HT-29 (cell line): ENCODE data around the gene RASGRP3. TPM values are rescaled to one million over a fixed set of nuclear protein-coding genes. Genes with fewer than 3 reads are reported as not detected.

Experiments
- DNase-seq: peaks from one replicate; pipeline ENCODE4 v3.0.0-alpha.2; 2015; ENCODE audit warnings: low spot score
- total RNA-seq: library from RNA; depleted of rRNA; stranded (reverse); fragments of >200 nt; shearing (Covaris generic); gene quantifications from 2 replicates; pipeline ENCODE4 v1.2.3, GENCODE V29; 2014

Gene RASGRP3
- total RNA-seq, 1 experiment from 2014 or later, result 0.41 TPM

GRCh38 chr2:33492399-33493134 lies 16.1 kb downstream of the RASGRP3 start:
- DNase-seq, result no peak

GRCh38 chr2:33494155-33494779 lies 17.8 kb downstream of the RASGRP3 start:
- no peak for DNase-seq

DNA sequence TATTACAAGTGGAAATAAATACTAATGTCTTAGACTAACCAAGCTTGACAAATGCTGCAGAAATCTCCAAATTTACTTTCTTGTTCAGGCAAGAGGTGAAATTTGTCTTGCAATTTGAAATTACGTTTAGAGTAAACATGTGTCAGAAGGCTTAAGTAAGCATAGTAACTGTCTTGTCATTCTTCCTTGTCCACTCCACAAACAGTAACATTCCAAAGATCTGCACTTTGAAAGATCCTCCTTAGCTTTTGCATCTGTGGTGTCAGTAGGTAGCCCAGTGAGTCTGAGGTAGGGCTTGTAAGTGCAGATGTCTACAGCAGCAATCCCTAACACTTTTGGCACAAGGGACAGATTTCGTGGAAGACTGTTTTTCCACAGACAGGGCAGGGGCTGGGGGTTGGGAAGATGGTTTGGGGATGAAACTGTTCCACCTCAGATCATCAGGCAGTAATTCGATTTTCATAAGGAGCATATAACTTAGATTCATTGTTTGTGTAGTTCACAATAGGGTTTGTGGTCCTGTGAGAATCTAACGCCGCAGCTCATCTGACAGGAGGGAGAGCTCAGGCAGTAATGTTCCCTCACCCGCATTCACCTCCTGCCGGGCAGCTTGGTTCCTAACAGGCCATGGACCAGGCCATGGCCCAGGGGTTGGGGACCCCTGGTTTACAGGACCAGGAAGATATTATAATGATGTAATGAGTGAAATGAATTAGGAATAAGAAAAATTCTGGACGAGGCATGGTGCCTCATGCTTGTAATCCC lies 18.6 kb downstream of the RASGRP3 start:
- DNase-seq, result no peak

GRCh38 chr2:33495683-33496082 lies 19.2 kb downstream of the RASGRP3 start:
- no peak for DNase-seq

DNA sequence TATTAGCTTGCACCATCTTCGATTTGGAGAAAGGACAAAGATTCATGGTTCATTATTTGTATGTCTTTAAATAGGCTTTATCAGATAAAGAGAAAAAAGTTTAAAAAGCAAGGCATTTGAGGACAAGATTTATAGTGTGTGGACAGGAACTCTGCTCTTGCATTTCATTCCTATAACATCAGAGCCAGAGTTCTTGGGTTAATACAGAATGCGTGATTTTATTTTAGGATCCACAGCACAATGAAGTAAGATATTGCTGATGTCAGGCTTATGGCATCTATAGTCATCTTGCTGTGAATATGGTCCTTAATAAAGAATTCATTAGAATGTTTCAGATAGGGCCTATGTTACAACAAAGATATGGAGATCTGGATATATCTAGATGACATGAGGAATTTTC lies 19.7 kb downstream of the RASGRP3 start:
- DNase-seq, result no peak

DNA sequence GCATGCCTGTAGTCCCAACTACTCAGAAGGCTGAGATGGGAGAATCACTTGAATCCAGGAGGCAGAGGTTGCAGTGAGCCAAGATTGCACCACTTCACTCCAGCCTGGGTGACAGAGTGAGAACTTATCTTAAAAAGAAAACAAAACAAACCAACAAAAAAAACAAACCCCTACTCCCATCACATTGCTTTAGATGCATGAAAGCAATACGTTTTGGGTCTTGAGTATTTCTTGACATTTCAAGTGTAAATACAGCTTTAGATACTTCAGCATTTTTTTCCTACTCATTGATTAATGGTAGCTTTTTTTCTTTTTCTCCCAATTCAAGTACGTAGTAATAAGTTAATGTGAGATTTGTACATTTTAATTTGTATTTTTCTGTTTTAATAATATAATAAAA lies 20.3 kb downstream of the RASGRP3 start:
- DNase-seq, result no peak

GRCh38 chr2:33497221-33497650 lies 20.8 kb downstream of the RASGRP3 start:
- no peak for DNase-seq

- DNase-seq, result no peak
Measured at GRCh38 chr2:33498291-33498956, 22.0 kb downstream of the RASGRP3 start.

DNA sequence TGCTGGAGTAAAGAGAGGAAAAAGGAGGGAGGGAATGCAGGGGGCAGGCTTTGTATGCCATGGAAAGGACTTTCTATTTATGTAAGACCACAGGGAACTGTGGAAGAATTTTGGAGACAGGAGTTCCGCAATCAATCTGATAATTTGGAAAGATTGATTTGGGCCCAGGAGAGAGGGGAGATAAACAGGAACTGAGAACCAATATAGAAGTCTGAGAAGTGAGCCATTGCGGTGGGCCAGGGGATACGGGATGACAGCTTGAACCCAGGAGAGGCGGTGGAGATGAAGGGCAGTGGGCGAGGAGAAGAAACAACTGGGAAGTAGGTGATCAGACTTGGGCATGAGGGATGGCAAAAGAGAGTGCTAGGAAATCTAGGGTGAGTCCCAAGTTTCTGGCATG lies 23.7 kb downstream of the RASGRP3 start:
- no peak for DNase-seq

DNA sequence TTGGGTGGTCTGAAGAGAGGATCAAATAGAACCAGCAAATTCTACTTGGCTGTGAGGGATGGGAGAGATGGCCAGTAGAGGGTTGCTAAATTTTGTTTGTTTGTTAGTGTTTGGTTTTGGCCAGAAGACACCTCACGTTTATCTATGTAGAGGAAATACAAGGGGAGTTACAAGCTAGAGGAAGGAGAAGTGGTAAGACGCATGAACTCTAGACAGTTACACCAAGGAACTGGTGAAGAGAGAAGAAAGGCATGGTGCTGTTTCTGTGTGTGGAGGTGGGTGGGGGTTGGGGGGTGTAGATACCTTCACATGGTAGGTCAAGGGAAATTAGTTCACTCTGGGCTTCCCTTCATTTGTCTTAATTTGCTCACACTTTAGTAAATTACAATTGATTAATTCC lies 25.6 kb downstream of the RASGRP3 start:
- DNase-seq, result no peak

GRCh38 chr2:33503002-33503401 lies 26.6 kb downstream of the RASGRP3 start:
- no peak for DNase-seq

DNA sequence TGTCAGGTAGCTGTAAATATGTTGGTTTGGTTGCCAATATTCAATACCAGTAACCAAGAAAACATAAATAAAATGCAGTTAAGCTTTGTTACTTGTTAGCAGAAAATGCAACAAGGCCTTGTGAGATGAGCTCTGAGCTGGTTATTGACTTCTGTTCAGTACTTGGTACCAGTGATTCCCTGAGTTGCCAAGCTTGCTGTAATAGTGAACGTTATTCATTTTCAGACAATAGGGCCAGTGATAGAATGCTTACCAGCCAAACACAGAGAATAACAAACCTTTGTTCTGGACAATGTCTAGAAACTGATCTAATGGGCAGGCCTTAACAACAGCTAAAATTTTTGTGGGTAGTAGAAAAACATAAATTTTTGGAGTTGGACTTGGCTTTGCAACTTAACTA lies 29.5 kb downstream of the RASGRP3 start:
- no peak for DNase-seq

GRCh38 chr2:33509908-33510585 lies 33.6 kb downstream of the RASGRP3 start:
- no peak for DNase-seq

DNA sequence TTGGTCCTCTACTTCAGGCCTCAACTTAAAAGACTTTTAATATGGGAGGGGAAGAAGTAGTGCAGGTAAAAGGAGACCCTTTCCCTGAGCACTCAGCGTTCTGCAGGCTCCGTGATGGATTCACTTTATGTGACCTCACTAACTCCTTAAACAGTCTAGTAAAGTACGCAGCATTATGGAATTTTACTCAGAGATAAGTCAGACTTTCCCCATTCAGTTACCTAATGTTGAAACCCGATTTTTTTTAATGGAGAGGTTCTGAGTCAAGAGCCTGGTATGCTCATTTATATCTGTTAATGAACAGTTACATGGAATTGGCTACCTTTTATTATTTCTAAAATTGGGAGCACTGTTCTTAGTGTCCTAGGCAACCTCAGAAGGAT lies 34.1 kb downstream of the RASGRP3 start:
- DNase-seq, result no peak

DNA sequence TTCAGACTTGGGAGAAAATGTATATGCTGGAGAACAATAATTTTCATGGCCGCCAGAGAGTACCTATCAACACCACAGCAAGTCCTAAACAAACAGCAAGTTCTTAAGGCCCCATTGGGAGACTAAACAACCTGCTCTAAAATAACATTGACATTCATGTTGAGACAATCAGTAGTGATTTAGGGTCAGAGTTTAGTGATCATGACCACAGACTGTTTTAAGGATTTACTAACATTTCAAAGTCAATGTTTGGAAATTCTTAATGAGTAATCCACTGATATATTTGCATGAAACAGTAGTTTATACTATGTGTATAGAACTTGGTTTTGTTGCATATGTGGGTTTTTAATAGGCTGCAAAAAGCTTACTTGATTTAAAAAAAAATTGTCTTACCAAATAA lies 34.7 kb downstream of the RASGRP3 start:
- no peak for DNase-seq

GRCh38 chr2:33512112-33512511 lies 35.7 kb downstream of the RASGRP3 start:
- DNase-seq, result no peak

GRCh38 chr2:33513480-33513879 lies 37.0 kb downstream of the RASGRP3 start:
- no peak for DNase-seq

DNA sequence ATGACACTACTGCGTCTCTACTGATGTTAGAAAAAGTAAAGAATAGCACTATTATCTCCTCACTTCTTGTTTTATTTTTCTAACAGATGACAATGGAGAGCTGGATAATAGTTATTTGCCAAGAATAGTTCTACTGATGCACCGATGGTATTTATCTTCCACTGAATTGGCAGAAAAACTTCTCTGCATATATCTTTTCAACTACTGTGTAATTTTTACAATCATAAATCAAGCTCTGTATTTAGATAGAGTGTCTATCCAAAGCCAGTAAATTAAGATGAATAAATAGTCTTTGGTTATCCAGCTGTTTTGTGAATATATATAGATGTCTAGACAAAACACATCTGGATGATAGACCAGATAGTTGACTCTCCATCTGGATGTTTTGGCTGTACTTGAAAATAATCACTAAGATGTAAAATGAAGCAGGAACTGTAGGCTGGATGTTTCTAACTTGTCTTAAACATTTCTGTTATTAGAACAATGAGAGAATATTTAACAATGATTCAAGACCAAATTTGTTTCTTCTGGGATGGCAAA lies 40.1 kb downstream of the RASGRP3 start:
- no peak for DNase-seq

DNA sequence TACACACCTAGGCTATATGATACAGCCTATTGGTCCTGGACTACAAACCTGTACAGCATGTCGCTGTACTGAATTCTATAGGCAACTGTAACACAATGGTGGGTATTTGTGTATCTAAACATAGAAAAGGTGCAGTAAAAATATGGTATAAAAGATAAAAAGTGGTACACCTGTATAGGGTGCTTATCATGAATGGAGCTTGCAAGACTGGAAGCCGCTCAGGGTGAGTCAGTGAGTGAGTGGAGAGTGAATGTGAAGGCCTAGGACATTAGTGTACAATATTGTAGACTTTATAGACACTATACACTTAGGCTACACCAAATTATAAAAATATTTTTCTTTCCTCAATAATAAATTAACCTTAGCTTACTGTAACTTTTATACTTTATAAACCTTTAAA lies 41.8 kb downstream of the RASGRP3 start:
- no peak for DNase-seq

- no peak for DNase-seq
Measured at GRCh38 chr2:33518929-33519328, 42.5 kb downstream of the RASGRP3 start.

DNA sequence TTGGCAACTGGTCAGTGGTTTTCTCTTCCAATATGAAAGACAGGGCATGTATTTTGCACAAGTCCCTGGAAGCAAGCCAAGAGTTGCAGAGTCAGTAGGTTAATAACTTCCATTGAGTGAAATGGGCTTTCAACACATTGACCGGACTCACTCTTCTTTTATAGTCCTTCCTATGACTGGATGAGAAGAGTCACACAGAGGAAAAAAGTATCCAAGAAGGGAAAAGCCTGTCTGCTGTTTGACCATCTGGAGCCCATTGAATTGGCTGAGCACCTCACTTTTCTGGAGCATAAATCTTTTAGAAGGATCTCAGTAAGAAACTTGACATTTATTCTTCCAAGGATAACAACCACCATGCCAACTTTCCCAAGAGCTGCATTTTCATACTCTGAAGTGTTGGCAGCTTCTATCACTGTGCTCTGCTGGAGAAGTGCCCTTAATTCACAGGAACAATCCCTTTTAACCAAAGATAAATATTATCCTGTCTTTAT lies 45.4 kb downstream of the RASGRP3 start:
- no peak for DNase-seq
